B cell (primary cell): ENCODE results near the gene MAP3K13. TPM values are rescaled to one million over a fixed set of nuclear protein-coding genes. Genes with fewer than 3 reads are reported as not detected.

Experiments
- ATAC-seq: fragments of 200-7000 bp; cut with Tn5 transposase; one replicate; pipeline ENCODE4 v1.10.0; 2021; ENCODE audit warnings: low read depth, mild to moderate bottlenecking, moderate number of reproducible peaks, moderate library complexity
- CTCF ChIA-PET: fragments of 350-600 bp; sonication (Branson Sonifier 250); formaldehyde crosslinking; loops from one replicate; lab custom pipeline; 2021; ENCODE audit warnings: antibody characterized with exemption, inconsistent platforms; lab: Charles Lee
- POLR2A ChIA-PET: fragments of 350-600 bp; sonication (Branson Sonifier 250); formaldehyde crosslinking; loops from one replicate; lab custom pipeline; 2021; ENCODE audit warnings: antibody characterized with exemption; lab: Charles Lee
- DNase-seq: peaks from one replicate; pipeline ENCODE4 v3.0.0; 2013
- H2AFZ ChIP-seq: 2 replicates; pipeline ENCODE4 v1.6.1; 2012; ENCODE audit warnings: mild to moderate bottlenecking, low read depth, low read length; ENCODE audit not compliant: insufficient read depth, poor library complexity, severe bottlenecking
- H3K27ac ChIP-seq, 2 donors: 1 replicate in 1 of 2; 2 replicates in 1 of 2; pipeline ENCODE4 v1.5.1; 2012 to 2013; ENCODE audit warnings: low read length in 2 of 2, mild to moderate bottlenecking in 2 of 2, moderate library complexity in 1 of 2
- H3K27me3 ChIP-seq, 4 experiments: fragments of 200-600 bp in 1 of 4; sonication (generic) in 1 of 4; replicated peaks in 1 of 4; 1 replicate in 2 of 4; 2 replicates in 2 of 4; pipeline versions ENCODE4 v1.6.1 to v1.7.0; 2013 to 2016; ENCODE audit warnings: low read length in 3 of 4, mild to moderate bottlenecking in 2 of 4, mixed read lengths in 1 of 4, moderate library complexity in 1 of 4; ENCODE audit not compliant: insufficient read depth in 4 of 4, control insufficient read depth in 3 of 4; ENCODE audit errors: control extremely low read depth in 1 of 4
- H3K36me3 ChIP-seq, 2 experiments: replicated peaks in 1 of 2; 1 replicate in 1 of 2; 2 replicates in 1 of 2; pipeline versions ENCODE4 v1.6.1 to v1.7.1; 2013; ENCODE audit warnings: low read length in 1 of 2; ENCODE audit not compliant: insufficient read depth in 2 of 2, control insufficient read depth in 1 of 2; ENCODE audit errors: control extremely low read depth in 1 of 2, extremely low read depth in 1 of 2
- H3K4me1 ChIP-seq, 2 donors: fragments of 200-600 bp in 1 of 2; sonication (generic) in 1 of 2; 1 replicate in 1 of 2; 2 replicates in 1 of 2; pipeline versions ENCODE4 v1.5.1 to v1.6.1; 2013 to 2017; ENCODE audit warnings: low read length in 2 of 2; ENCODE audit not compliant: control insufficient read depth in 2 of 2, insufficient read depth in 2 of 2
- H3K4me2 ChIP-seq: replicated peaks from 2 replicates; pipeline ENCODE3; 2012; ENCODE audit warnings: mild to moderate bottlenecking, low read depth, low read length; ENCODE audit not compliant: poor library complexity, severe bottlenecking
- H3K4me3 ChIP-seq, 5 experiments: fragments of 200-600 bp in 1 of 5; sonication (generic) in 1 of 5; 1 replicate in 3 of 5; 2 replicates in 2 of 5; pipeline versions ENCODE4 v1.5.1 to v1.7.0; 2011 to 2016; ENCODE audit warnings: low read length in 4 of 5, mild to moderate bottlenecking in 4 of 5, low read depth in 2 of 5, control low read depth in 1 of 5, moderate library complexity in 1 of 5; ENCODE audit not compliant: insufficient read depth in 1 of 5; ENCODE audit errors: control extremely low read depth in 1 of 5, extremely low read depth in 1 of 5
- H3K79me2 ChIP-seq: fragments of 200-600 bp; sonication (generic); one replicate; pipeline ENCODE4 v1.6.0; 2016; ENCODE audit warnings: low read length; ENCODE audit not compliant: control insufficient read depth, insufficient read depth
- H3K9ac ChIP-seq: fragments of 200-600 bp; sonication (generic); 2 replicates; pipeline ENCODE4 v1.6.1; 2017; ENCODE audit warnings: mild to moderate bottlenecking, low read length, moderate library complexity
- H3K9me3 ChIP-seq, 3 donors: one replicate each; pipeline versions ENCODE4 v1.6.1 to v1.7.1; 2013; ENCODE audit warnings: low read length in 2 of 3; ENCODE audit not compliant: control insufficient read depth in 2 of 3, insufficient read depth in 1 of 3; ENCODE audit errors: control extremely low read depth in 1 of 3
- H4K20me1 ChIP-seq: 2 replicates; pipeline ENCODE4 v1.6.0; 2012; ENCODE audit warnings: mild to moderate bottlenecking, low read length; ENCODE audit not compliant: insufficient read depth, control insufficient read depth, poor library complexity, severe bottlenecking
- H3K27ac Mint-ChIP-seq: one replicate; pipeline ENCODE4 v1.8.0; 2021; ENCODE audit warnings: mixed read lengths
- H3K27me3 Mint-ChIP-seq: one replicate; pipeline ENCODE4 v1.8.0; 2021; ENCODE audit warnings: mixed read lengths
- H3K4me1 Mint-ChIP-seq: one replicate; pipeline ENCODE4 v1.8.0; 2021; ENCODE audit warnings: mixed read lengths
- H3K4me3 Mint-ChIP-seq: one replicate; pipeline ENCODE4 v1.8.0; 2021; ENCODE audit warnings: mixed read lengths
- H3K9me3 Mint-ChIP-seq: one replicate; pipeline ENCODE4 v1.8.0; 2022; ENCODE audit warnings: mixed read lengths; ENCODE audit not compliant: insufficient read depth
- EZH2 ChIP-seq: IDR thresholded peaks from 2 replicates; pipeline ENCODE4 v1.6.1; 2012; ENCODE audit warnings: borderline replicate concordance, low read depth, mild to moderate bottlenecking, moderate library complexity, low read length; ENCODE audit not compliant: insufficient read depth, poor library complexity, severe bottlenecking
- WGBS: methylation state at CpG from one replicate; pipeline ENCODE4 v1.1.5; 2013; ENCODE audit warnings: missing lambda C conversion rate; ENCODE audit not compliant: insufficient coverage; 5-methylcytosine and 5-hydroxymethylcytosine counted together
- intact Hi-C: fragments of 100-400 bp; cut with micrococcal nuclease; formaldehyde crosslinking; loops from one replicate; pipeline ENCODE4 v1.10.0; 2022
- polyA plus RNA-seq: library from polyadenylated mRNA; depleted of rRNA; stranded (reverse); fragments of >200 nt; gene quantifications from 2 replicates; pipeline ENCODE4 v1.2.3, GENCODE V29; 2012
- total RNA-seq, 2 donors: library from RNA; stranded (reverse); fragments of 120-200 nt in 1 of 2; gene quantifications; 1 replicate in 1 of 2; 2 replicates in 1 of 2; pipeline versions ENCODE4 v1.2.3 to v1.2.4, GENCODE V29; 2013 to 2022
- TF ChIP-seq, protein P1 (sequence below): fragments of 200-600 bp; IDR thresholded peaks from one replicate; pipeline ENCODE4 v1.8.0; 2022; ENCODE audit warnings: antibody characterized with exemption, mild to moderate bottlenecking

MAP3K13 gene
- total and polyA plus RNA-seq, 2 donors (not counting 1 experiment from before 2014, with no cell fraction given): 5.7 to 9.2 TPM

DNA sequence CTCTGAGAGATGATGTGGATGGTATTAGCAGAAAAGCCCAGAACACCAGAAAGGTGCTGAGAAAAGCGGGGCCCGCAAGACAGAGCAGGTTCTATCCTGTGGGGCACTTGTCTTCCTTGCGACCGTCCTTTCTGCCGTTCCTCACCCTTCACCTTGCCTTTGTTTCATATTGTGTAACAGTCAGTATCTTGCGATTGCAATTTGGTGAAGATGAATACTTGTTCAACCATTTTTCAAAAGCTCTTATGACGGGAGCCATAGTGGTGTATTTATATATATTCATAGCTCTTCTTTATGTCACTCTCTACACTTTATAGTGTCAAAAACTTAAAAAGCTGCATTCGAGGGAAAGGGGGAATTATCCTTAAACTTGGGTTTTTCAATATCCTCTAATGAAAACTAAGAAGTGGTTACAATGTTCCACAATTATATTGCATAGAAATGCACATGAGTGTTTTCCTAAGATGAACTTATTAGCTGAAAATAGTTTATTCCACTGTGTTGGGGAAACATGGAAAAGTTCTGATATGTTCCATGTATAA, 797 bp downstream of the MAP3K13 start:
- no peak for DNase-seq
- H3K27ac ChIP-seq: no peak overlapping the region
- intact Hi-C loops: no loop called here

More for the DNA sequence above, 797 bp downstream of the MAP3K13 start:
- H3K4me3 ChIP-seq: peak overlapping the region; percentile 33 to 74 (median 56)
- peaks cover 0 to 25% (median 18%) of the 10 kb centered on the region in 4 experiments for H3K27me3 ChIP-seq
- no peaks in the 10 kb centered on the region for H3K79me2 ChIP-seq
- Mint-ChIP-seq H3K9me3 (no peaks in the 10 kb centered on the region), H3K4me1 (peaks cover 14% of the 10 kb centered on the region), H3K27ac (no peak overlapping the region), H3K27me3 (peaks cover 51% of the 10 kb centered on the region), H3K4me3 (peak overlapping the region; percentile 87)
- 0% methylated on average over 2 of the region's 8 CpGs for WGBS
- no peak for TF ChIP-seq EZH2
- TF ChIP-seq, protein P1, sequence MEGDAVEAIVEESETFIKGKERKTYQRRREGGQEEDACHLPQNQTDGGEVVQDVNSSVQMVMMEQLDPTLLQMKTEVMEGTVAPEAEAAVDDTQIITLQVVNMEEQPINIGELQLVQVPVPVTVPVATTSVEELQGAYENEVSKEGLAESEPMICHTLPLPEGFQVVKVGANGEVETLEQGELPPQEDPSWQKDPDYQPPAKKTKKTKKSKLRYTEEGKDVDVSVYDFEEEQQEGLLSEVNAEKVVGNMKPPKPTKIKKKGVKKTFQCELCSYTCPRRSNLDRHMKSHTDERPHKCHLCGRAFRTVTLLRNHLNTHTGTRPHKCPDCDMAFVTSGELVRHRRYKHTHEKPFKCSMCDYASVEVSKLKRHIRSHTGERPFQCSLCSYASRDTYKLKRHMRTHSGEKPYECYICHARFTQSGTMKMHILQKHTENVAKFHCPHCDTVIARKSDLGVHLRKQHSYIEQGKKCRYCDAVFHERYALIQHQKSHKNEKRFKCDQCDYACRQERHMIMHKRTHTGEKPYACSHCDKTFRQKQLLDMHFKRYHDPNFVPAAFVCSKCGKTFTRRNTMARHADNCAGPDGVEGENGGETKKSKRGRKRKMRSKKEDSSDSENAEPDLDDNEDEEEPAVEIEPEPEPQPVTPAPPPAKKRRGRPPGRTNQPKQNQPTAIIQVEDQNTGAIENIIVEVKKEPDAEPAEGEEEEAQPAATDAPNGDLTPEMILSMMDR: no peak
- no peaks in the 10 kb centered on the region for H4K20me1 ChIP-seq
- no peaks in the 10 kb centered on the region for H3K9me3 ChIP-seq
- H3K9ac ChIP-seq: peak overlapping the region; percentile 57
- no peaks in the 10 kb centered on the region for H3K36me3 ChIP-seq
- ChIA-PET CTCF (no interaction called here), POLR2A (no interaction called here)
- H3K4me2 ChIP-seq: peak overlapping the region; percentile 69
- no peak for ATAC-seq
- H3K4me1 ChIP-seq: peaks cover 7 to 9% of the 10 kb centered on the region in 2 donors
- peak overlapping the region; percentile 69 for H2AFZ ChIP-seq
